AG04450 (cell line): Measurements from ENCODE around the gene ZNF223. TPM values are rescaled to one million over a fixed set of nuclear protein-coding genes. Genes with fewer than 3 reads are reported as not detected.

Experiments used
- CTCF ChIA-PET: fragments of 300-600, 350-600 bp; formaldehyde crosslinking; extraction: SDS; loops from one replicate; lab custom pipeline; 2022; ENCODE audit warnings: antibody characterized with exemption, inconsistent platforms; lab: Charles Lee
- POLR2A ChIA-PET: fragments of 350-600 bp; formaldehyde crosslinking; extraction: SDS; loops from one replicate; lab custom pipeline; 2021; ENCODE audit warnings: antibody characterized with exemption, inconsistent platforms; lab: Yijun Ruan, JAX
- DNase-seq: peaks from one replicate; pipeline ENCODE4 v3.0.0-alpha.2; 2011; ENCODE audit warnings: low read depth, low spot score
- H3K27ac ChIP-seq: one replicate; pipeline ENCODE4 v1.5.1; 2012; ENCODE audit warnings: low read depth, low read length, control low read depth
- H3K27me3 ChIP-seq: one replicate; pipeline ENCODE4 v1.6.0; 2012; ENCODE audit warnings: low read length; ENCODE audit not compliant: control insufficient read depth, insufficient read depth
- H3K4me3 ChIP-seq: 2 replicates; pipeline ENCODE4 v1.5.1; 2011; ENCODE audit warnings: mild to moderate bottlenecking, low read depth, low read length, control low read depth
- H3K9me3 ChIP-seq: 2 replicates; pipeline ENCODE4 v1.5.1; 2012; ENCODE audit warnings: low read length; ENCODE audit not compliant: control insufficient read depth, insufficient read depth
- polyA plus RNA-seq: library from polyadenylated mRNA; depleted of rRNA; stranded (reverse); fragments of >200 nt; gene quantifications from 2 replicates; pipeline ENCODE4 v1.2.3, GENCODE V29; 2011; rRNA removed
- small RNA-seq: library from RNA; depleted of rRNA; stranded (forward); fragments of <200 nt; gene quantifications from one replicate; pipeline ENCODE3, GENCODE V24; 2012; ENCODE audit warnings: low read depth; ENCODE audit not compliant: insufficient read length
- TF ChIP-seq, protein P1 (sequence below): IDR thresholded peaks from 2 replicates; pipeline ENCODE4 v1.5.1; 2011; ENCODE audit warnings: low read depth, low read length, control low read depth, inconsistent platforms

ZNF223 gene
- polyA plus RNA-seq, 1 experiment, result 4.2 TPM

GRCh38 chr19:44112802-44113137 lies 60.9 kb downstream of the ZNF223 start:
- Histone ChIP-seq H3K27ac (peak overlapping the region; percentile 59), H3K9me3 (peaks cover 12% of the 10 kb centered on the region), H3K4me3 (peak overlapping the region; percentile 91), H3K27me3 (no peaks in the 10 kb centered on the region)
- DNase-seq, result no peak
- CTCF ChIA-PET, result no interaction called here
- POLR2A ChIA-PET, result interaction anchor here (0.9 to 1.5 kb wide), 4 partner anchors 18 to 286 kb away, joined by 3 to 8 read pairs (median 5); partner anchors contain the start of genes ZNF226 and ZNF283
- TF ChIP-seq, protein P1, sequence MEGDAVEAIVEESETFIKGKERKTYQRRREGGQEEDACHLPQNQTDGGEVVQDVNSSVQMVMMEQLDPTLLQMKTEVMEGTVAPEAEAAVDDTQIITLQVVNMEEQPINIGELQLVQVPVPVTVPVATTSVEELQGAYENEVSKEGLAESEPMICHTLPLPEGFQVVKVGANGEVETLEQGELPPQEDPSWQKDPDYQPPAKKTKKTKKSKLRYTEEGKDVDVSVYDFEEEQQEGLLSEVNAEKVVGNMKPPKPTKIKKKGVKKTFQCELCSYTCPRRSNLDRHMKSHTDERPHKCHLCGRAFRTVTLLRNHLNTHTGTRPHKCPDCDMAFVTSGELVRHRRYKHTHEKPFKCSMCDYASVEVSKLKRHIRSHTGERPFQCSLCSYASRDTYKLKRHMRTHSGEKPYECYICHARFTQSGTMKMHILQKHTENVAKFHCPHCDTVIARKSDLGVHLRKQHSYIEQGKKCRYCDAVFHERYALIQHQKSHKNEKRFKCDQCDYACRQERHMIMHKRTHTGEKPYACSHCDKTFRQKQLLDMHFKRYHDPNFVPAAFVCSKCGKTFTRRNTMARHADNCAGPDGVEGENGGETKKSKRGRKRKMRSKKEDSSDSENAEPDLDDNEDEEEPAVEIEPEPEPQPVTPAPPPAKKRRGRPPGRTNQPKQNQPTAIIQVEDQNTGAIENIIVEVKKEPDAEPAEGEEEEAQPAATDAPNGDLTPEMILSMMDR, result no peak

DNA sequence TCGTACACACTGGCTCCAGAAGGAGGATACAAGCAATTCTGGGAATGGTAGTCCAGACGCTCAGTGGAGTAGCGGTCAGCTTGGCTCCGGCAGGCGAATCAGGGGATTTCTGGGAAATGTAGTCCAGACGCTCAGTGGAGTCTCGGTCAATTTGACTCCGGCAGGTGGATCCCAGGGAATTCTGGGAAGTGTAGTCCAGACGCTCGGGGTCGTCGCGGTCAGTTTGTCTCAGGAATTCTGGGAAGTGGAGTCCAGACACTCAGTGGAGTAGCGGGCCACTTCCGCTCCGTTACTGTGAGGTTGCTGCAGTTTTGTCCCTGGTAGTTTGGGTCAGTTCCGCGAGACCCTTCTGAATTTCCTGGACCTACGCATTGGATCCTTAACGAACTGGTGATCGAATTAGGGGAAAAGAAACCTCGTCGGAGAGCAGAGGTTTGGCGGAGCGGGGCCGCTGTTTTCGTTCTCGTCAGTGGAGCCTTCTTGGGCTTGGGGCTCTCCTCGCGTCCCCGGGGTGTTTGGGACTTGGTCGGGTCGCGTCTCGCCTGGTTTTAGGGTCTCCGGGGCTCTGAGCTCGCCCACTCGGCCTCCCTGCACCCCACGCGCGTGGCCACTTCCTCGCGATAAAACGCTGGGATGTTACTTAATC lies 61.4 kb downstream of the ZNF223 start, which contains the start of gene ZNF225:
Gene ZNF225, plus strand, starts transcription at position 262 of the 646 bp plus-strand sequence. CDS start 2,429 bp downstream, outside the sequence.
- peak within 1 kb of the TSS; percentile 82 for H3K27ac ChIP-seq
- H3K4me3 ChIP-seq, result peak within 1 kb of the TSS; percentile 91
- ChIA-PET CTCF (no interaction called here), POLR2A (interaction anchor here (0.9 to 1.5 kb wide), 5 partner anchors 18 to 286 kb away, joined by 3 to 8 read pairs (median 5); partner anchors contain the start of genes ZNF224, ZNF226 and ZNF283)
- peak; percentile 96 for DNase-seq
- TF ChIP-seq, protein P1, result no peak; the same call in 1 of the 2 replicates
- H3K27me3 ChIP-seq, result no peaks in the 10 kb centered on the region
- peaks cover 10% of the 10 kb centered on the region for H3K9me3 ChIP-seq

DNA sequence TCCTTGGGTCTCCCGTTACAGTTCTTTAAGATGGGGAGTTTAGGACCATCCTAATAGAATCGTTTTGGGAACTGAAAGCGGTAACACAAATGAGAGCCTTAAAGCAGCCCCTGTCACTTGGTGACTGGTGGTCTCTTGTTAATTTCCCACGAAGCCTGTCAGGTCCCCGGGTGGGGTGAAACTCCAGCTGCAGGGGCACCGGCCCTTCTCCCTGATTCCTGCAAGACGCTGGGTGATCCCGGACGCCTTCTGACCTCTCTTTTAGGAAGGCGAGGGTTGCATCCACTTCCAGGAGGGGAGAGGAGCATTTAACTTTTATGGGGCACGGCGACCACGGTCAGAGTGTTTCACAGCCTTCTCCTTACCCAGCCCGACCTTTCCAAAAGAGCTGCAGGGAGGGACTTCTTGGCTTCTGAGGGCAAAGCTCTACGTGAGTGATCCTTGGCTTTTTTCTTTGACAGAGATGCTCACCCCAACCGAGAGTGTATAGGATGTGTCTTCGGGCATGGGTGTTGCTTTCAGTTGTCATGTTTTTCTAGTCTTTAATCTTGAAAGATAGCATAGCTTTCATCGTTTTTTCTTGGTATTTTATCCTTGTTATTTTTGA lies 62.1 kb downstream of the ZNF223 start:
- Histone ChIP-seq H3K4me3 (peak overlapping the region; percentile 86), H3K9me3 (peaks cover 10% of the 10 kb centered on the region), H3K27me3 (no peaks in the 10 kb centered on the region), H3K27ac (peak overlapping the region; percentile 82)
- ChIA-PET CTCF (no interaction called here), POLR2A (interaction anchor here (0.9 to 1.5 kb wide), 4 partner anchors 19 to 63 kb away, joined by 3 to 8 read pairs (median 5); partner anchors contain the start of genes ZNF224 and ZNF226)
- DNase-seq, result no peak
- TF ChIP-seq, protein P1, result no peak

Small RNA genes lying within 50 kb of the gene (small RNA-seq; reads per million reads assigned to genes)
- not detected for gene RNU6-902P

Other genes with a start within 250 kb of the ZNF223 start
- 0.66 and 0.88 TPM in 2 replicates for gene LYPD5, start 249.6 kb upstream of the ZNF223 start, polyA plus RNA-seq
- gene ZNF283, start 224.7 kb upstream of the ZNF223 start, polyA plus RNA-seq, result 5.6 and 7.9 TPM in 2 replicates
- 3.4 and 4.8 TPM in 2 replicates for gene ZNF404, start 168.1 kb upstream of the ZNF223 start, polyA plus RNA-seq
- gene ZNF45, start 116.8 kb upstream of the ZNF223 start, polyA plus RNA-seq, result 12.0 and 16.1 TPM in 2 replicates
- 2.5 and 3.0 TPM in 2 replicates for gene ZNF221, start 100.8 kb upstream of the ZNF223 start, polyA plus RNA-seq
- gene ZNF155, start 67.8 kb upstream of the ZNF223 start, polyA plus RNA-seq, result 6.8 and 8.2 TPM in 2 replicates
- 2.8 and 4.0 TPM in 2 replicates for gene ZNF230, start 49.1 kb upstream of the ZNF223 start, polyA plus RNA-seq
- 5.1 and 6.9 TPM in 2 replicates for gene ZNF222, start 26.7 kb upstream of the ZNF223 start, polyA plus RNA-seq
- gene ZNF284, start 20.1 kb downstream of the ZNF223 start, polyA plus RNA-seq, result 1.5 and 1.6 TPM in 2 replicates
- gene ZNF224, start 42.3 kb downstream of the ZNF223 start, polyA plus RNA-seq, result 14.4 and 17.5 TPM in 2 replicates
- 3.1 and 5.1 TPM in 2 replicates for gene ZNF225, start 61.4 kb downstream of the ZNF223 start, polyA plus RNA-seq
- 6.0 and 6.5 TPM in 2 replicates for gene ZNF234, start 89.5 kb downstream of the ZNF223 start, polyA plus RNA-seq
- gene ZNF226, start 113.1 kb downstream of the ZNF223 start, polyA plus RNA-seq, result 30.5 and 36.1 TPM in 2 replicates
- 9.9 and 11.8 TPM in 2 replicates for gene ZNF227, start 160.5 kb downstream of the ZNF223 start, polyA plus RNA-seq
- gene ZNF233, start 207.8 kb downstream of the ZNF223 start, polyA plus RNA-seq, result 1.3 and 2.0 TPM in 2 replicates